Umbilical cord (tissue), 2 donors: Measurements from ENCODE around the gene GFRA1. TPM values are rescaled to one million over a fixed set of nuclear protein-coding genes. Genes with fewer than 3 reads are reported as not detected.
A peak's percentile ranks its signal among the peaks of the same experiment; 100 is the strongest.

ENCODE experiments used
- DNase-seq: peaks from one replicate; pipeline ENCODE4 v3.0.0-alpha.2; 2015; ENCODE audit warnings: low spot score
- total RNA-seq: library from RNA; depleted of rRNA; stranded (reverse); fragments of >200 nt; gene quantifications from one replicate; pipeline ENCODE4 v1.2.3, GENCODE V29; 2014; ENCODE audit warnings: low replicate concordance; ENCODE audit not compliant: insufficient read depth

Gene GFRA1
- total RNA-seq, 1 donor from 2014 or later, result 7.2 TPM

GRCh38 chr10:116105264-116105663 is 167.7 kb downstream of the GFRA1 start:
- DNase-seq, result no peak

DNA sequence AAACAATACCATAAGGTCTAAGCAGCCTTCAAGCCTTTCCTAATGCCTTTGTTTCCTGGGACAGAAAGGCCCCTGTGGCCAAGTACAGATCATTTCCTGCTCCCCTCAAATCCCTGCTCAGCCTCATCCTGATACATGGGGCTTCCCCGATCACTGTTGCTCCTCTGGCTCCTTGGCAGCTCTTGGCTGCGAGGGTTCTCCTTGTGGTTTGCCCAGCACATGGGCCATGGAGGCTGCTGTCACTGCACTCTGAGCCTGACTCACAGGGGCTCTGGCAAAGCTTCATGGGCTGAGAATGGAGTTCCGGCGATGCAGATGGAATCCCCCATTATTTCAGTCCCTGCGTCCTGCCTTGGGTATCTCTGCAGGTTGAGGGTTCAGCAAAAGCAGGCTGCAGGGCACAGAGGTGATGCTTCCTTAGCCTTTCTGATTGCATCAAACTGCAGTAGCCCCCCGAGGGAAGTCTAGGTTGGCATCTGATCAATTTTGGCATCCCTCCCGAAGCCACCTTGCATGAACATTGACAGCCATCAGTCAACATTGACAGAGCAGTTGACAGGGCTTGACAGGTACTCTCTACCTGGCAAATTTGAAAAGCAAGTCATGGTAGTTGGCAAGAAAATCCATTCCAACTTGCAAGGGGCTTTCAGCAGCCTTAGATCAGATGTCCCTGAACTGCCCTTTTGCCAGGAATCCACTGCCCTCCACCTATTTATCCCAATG is 168.6 kb downstream of the GFRA1 start:
- DNase-seq, result no peak

- no peak for DNase-seq
Observed at GRCh38 chr10:116103668-116104067, 169.3 kb downstream of the GFRA1 start.

DNA sequence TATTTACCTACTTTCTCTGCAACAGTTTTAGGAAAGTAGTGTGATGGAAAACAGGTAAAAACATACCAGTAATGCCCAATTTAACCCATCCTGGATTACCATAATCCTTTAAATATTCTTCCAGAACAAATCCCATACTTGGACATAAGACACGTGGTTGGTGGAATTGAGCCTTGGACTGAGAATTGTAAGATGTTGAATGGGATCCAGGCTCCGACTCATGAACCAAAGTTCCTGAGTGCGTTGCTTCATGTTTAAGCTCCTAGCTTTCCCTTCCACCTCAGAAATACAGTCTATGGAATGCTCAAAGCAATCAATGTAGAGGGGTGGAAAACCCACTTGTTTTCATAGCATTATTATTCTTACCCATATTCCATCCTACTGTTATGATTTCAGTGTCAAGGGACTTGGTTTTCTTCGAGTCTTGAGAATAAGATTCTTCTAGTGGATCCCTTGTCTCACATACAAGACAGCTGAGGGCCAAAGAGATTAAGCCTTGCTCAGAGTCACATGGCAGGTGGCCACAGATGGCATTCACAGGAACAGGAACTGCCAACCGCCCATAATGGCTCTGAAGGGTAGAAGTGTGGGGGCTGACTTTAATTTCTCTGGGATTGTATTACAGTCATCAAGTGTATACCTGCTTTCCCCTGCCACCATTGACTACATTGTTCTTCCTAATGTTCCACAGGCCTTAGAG is 171.2 kb downstream of the GFRA1 start:
- DNase-seq, result no peak

GRCh38 chr10:116100984-116101383 is 172.0 kb downstream of the GFRA1 start:
- DNase-seq, result no peak

DNA sequence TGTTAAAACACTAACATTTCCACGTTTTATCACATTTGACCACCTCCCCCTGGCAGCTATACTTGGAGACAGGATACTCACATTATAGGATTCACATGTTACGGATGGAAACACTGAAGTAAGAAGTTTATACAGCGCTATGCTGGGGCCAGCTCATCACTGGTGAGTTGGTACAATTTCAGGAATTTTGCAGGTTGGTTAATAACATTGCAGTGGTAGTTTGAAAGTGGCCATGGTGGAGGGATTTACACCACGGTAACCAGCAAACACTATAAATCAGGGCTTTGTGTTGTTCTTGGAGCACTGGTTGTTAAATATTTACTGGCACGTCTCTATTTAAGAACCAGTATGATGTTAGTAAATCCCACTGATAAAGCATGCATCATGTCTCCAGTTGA is 174.0 kb downstream of the GFRA1 start:
- DNase-seq, result no peak

- no peak for DNase-seq
Observed at GRCh38 chr10:116098411-116099022, 174.5 kb downstream of the GFRA1 start.

GRCh38 chr10:116097239-116097784 is 175.7 kb downstream of the GFRA1 start:
- DNase-seq, result no peak

DNA sequence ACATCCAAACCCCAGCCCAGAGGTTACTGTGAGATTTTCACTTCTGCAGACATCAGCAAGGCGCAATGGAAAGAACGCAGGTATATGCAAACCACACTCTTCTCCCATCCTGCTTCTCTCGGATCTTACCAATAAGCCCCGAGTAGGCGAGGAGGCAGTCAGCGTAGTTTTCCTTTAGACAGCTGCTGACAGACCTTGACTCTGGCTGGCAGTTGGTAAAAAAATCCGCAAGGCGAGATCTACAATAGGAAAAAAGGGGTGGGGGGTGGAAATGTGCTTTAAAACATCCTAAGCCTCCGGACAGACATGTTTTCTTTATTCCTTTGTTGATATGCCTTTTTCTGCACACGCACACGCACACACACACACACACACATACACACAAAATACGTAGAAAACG is 176.5 kb downstream of the GFRA1 start:
- DNase-seq, result no peak

DNA sequence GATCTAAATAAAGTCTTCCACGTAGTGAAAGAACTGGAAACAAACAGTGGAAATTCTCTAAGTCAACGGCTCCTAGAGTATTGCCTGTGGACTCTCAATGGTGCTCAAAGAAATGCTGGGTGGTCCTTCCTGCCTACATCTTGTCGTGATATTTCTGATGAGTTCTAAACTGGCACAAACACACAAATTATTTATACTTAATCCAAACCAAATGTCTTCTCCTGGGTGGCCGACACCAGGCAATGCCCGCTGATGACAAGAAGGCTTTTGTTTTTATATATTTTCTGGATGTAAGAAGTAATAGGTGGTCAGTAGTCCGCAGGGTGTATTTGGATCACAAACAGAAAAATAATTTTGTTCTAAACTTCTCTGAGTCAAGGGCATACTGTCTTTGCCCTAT is 178.7 kb downstream of the GFRA1 start:
- DNase-seq, result no peak

DNA sequence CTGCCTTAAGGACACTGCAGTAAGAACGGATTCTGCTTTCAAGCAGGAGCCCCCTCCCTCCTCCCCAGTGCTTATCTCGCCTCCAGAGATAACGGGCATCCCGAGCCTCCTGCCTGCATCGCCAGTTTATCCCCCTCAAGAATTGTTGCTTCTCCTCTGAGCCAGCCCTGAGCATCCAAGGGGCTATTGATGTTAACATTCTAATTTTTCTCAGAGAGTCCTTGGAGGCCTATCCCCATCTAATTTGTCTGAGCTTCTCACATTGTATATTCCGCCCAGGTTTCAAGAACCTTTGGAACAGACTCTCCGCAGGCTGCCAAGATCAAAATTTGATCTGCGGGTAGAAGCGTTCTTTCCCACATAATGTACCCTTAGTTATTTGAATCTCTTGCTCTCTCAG is 180.0 kb downstream of the GFRA1 start:
- no peak for DNase-seq

GRCh38 chr10:116088985-116089384 is 184.0 kb downstream of the GFRA1 start:
- no peak for DNase-seq

DNA sequence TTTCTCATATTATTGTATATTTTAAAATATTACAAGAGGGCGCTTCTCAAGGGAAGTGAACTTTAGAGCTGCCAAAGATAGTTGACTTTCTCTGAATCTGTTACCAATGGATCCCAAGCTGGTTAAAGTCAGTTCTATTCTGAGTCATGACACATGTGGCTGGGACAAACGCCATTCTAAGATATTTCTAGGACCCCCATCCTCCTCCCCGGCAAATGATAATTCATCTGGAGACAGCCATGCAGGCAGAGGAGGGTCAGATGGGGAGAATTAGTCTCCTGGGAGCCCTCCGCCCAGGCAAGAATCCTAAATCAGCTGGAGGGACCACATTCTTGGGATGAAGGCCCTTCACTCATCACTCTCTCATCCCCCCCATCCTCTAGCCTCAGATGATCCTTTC is 187.7 kb downstream of the GFRA1 start:
- no peak for DNase-seq

GRCh38 chr10:116084161-116084560 is 188.8 kb downstream of the GFRA1 start:
- no peak for DNase-seq

GRCh38 chr10:116083226-116083762 is 189.7 kb downstream of the GFRA1 start:
- no peak for DNase-seq

GRCh38 chr10:116082762-116083161 is 190.2 kb downstream of the GFRA1 start:
- no peak for DNase-seq

GRCh38 chr10:116082206-116082605 is 190.8 kb downstream of the GFRA1 start:
- no peak for DNase-seq

DNA sequence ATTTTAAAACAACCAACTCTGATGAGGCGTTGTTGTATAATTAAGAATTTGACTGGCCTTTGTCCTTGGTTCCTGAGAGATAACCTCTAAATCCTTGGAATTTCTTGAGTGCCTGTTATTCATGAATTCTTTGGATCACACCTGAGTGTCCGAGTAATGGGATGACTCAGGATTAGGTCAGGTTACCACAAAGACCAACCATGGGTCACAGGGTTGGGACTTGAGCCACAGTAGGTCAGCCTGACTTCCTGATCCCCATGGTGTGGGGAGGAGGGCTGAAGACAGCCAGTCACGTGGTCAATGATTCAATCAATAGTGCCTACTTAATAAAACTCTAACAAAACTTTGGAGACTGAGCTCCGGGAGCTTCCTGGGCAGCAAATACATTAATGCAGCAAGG is 192.5 kb downstream of the GFRA1 start:
- no peak for DNase-seq

DNA sequence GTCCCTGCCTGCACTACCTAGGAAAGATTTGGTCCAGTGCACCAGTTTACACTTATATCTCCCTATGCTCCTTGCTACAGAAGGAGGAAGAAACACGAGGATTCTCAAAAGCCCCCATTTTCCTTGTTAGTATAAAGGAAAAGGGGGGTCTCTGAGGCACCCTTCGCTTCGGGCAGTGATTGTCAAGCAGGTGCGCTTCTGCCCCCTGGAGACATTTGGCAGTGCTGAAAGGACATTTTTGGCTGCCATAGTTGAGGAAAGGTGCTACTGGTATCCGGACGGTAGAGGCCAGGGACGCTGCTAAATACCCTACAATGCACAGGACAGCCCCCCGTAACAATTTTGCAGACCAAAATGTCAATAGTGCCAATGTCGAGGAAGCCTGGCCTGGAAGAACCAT is 193.7 kb downstream of the GFRA1 start:
- no peak for DNase-seq

DNA sequence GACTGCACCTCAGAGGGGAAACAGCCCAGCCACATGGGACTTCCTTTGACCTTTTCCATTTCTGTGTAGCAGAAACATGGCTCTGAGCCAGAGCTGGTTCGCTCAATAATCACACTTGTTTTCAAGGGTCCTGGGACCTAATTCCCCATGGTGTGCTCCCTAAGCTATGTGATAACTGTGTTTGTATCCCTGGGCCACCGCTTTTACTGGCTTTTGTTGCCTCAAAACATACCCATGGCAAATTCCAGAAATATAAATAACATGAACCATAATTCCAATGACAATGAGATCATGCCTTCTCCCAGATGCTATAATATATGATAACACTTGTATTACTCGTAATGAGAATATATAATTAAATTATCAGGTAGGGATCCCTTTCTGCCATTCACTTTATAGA is 196.4 kb downstream of the GFRA1 start:
- DNase-seq, result no peak

GRCh38 chr10:116073510-116073909 is 199.5 kb downstream of the GFRA1 start:
- no peak for DNase-seq

DNA sequence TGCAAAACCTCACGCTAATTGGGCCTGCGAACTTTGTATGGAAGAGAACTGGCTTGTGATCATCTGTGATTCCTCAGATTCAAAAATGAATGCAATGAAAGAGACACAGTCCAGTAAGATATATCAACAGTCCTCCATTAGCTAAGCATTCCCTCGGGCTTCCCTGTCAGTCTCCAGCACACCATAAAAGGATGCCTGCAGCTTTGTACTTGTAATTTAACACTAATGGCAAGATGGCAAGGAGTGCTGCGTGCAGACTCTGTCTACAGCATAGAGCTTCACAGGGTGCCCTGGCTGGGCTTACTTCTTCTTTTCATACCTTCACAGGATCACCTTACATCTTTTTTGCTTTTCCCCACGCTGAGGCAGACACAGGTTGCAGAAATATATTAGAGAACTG is 200.0 kb downstream of the GFRA1 start:
- DNase-seq, result peak; percentile 47
